DND-41 (cell line): ENCODE results near the gene CIBAR2.

Source experiments
- ATAC-seq: fragments of 200-7000 bp; cut with Tn5 transposase; 3 replicates; pipeline ENCODE4 v1.9.1; 2021; ENCODE audit warnings: low read depth; ENCODE audit not compliant: insufficient read depth
- DNase-seq: peaks from one replicate; pipeline ENCODE4 v3.0.0-alpha.2; 2020
- H2AFZ ChIP-seq: 2 replicates; pipeline ENCODE4 v1.6.0; 2012; ENCODE audit warnings: low read depth, low read length
- H3K27ac ChIP-seq: 2 replicates; pipeline ENCODE4 v1.5.1; 2012; ENCODE audit warnings: low read length, inconsistent platforms
- H3K27me3 ChIP-seq: fragments of 200-600 bp; sonication (generic); 2 replicates; pipeline ENCODE4 v1.6.0; 2012; ENCODE audit warnings: low read length, mild to moderate bottlenecking, inconsistent platforms; ENCODE audit not compliant: insufficient read depth, poor library complexity
- H3K36me3 ChIP-seq: 2 replicates; pipeline ENCODE4 v1.5.1; 2012; ENCODE audit warnings: low read length, inconsistent platforms; ENCODE audit not compliant: insufficient read depth
- H3K4me1 ChIP-seq: 2 replicates; pipeline ENCODE4 v1.5.1; 2012; ENCODE audit warnings: mild to moderate bottlenecking, low read length; ENCODE audit not compliant: insufficient read depth
- H3K4me2 ChIP-seq: 2 replicates; pipeline ENCODE4 v1.6.0; 2012; ENCODE audit warnings: mild to moderate bottlenecking, moderate library complexity, low read length, inconsistent platforms; ENCODE audit not compliant: insufficient read depth
- H3K4me3 ChIP-seq, 2 experiments: fragments of 200-600 bp in 1 of 2; shearing (Covaris generic) in 1 of 2; 2 replicates each; pipeline ENCODE4 v1.5.1; 2012 to 2016; ENCODE audit warnings: inconsistent platforms in 2 of 2, low read length in 2 of 2, mild to moderate bottlenecking in 2 of 2, low read depth in 1 of 2, moderate library complexity in 1 of 2
- H3K79me2 ChIP-seq: 2 replicates; pipeline ENCODE4 v1.6.0; 2012; ENCODE audit warnings: low read length, inconsistent platforms; ENCODE audit not compliant: insufficient read depth
- H3K9ac ChIP-seq: 2 replicates; pipeline ENCODE4 v1.6.0; 2012; ENCODE audit warnings: low read depth, mild to moderate bottlenecking, inconsistent platforms, low read length, moderate library complexity
- H3K9me3 ChIP-seq: 2 replicates; pipeline ENCODE4 v1.5.1; 2012; ENCODE audit warnings: low read length, moderate library complexity, mild to moderate bottlenecking, inconsistent platforms; ENCODE audit not compliant: insufficient read depth, severe bottlenecking
- H4K20me1 ChIP-seq: 2 replicates; pipeline ENCODE4 v1.6.0; 2012; ENCODE audit warnings: low read length; ENCODE audit not compliant: insufficient read depth
- EZH2 ChIP-seq: IDR thresholded peaks from 3 replicates; pipeline ENCODE4 v1.6.1; 2012; ENCODE audit warnings: borderline replicate concordance, low read depth, mild to moderate bottlenecking, moderate library complexity, low read length, inconsistent platforms; ENCODE audit not compliant: severe bottlenecking
- TF ChIP-seq, protein P1 (sequence below): IDR thresholded peaks from 2 replicates; pipeline ENCODE4 v1.5.1; 2012; ENCODE audit warnings: borderline replicate concordance, low read length, moderate library complexity, mild to moderate bottlenecking; ENCODE audit not compliant: poor library complexity, severe bottlenecking; ENCODE audit errors: extremely low read depth

Gene CIBAR2

DNA sequence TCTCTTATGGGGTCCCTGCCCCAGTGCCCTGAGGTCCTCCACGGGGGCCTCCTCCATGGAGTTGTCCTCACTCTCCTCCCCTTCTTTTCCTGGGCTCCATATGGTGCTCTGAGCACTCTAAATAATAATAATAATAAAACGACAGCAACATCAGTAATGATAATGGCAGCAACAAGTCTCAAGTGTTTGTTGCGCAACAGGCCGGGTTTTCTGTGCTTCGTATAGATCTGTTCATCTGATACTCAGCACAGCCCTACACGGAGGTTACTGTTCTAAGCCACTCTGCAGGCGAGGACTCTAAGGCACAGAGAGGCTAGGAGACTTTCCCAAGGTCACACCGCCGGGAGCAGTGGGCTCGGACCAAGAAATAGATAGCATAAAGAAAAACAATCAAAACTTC, 13.7 kb downstream of the CIBAR2 start:
- Histone ChIP-seq H3K79me2 (no peaks in the 10 kb centered on the region), H3K27ac (no peak overlapping the region), H4K20me1 (no peaks in the 10 kb centered on the region), H3K4me1 (no peaks in the 10 kb centered on the region), H3K4me3 (no peak overlapping the region), H3K36me3 (no peaks in the 10 kb centered on the region), H2AFZ (no peak overlapping the region), H3K9me3 (no peaks in the 10 kb centered on the region), H3K27me3 (no peaks in the 10 kb centered on the region), H3K4me2 (no peak overlapping the region), H3K9ac (no peak overlapping the region)
- ATAC-seq (no peak), DNase-seq (no peak)
- TF ChIP-seq, protein P1, sequence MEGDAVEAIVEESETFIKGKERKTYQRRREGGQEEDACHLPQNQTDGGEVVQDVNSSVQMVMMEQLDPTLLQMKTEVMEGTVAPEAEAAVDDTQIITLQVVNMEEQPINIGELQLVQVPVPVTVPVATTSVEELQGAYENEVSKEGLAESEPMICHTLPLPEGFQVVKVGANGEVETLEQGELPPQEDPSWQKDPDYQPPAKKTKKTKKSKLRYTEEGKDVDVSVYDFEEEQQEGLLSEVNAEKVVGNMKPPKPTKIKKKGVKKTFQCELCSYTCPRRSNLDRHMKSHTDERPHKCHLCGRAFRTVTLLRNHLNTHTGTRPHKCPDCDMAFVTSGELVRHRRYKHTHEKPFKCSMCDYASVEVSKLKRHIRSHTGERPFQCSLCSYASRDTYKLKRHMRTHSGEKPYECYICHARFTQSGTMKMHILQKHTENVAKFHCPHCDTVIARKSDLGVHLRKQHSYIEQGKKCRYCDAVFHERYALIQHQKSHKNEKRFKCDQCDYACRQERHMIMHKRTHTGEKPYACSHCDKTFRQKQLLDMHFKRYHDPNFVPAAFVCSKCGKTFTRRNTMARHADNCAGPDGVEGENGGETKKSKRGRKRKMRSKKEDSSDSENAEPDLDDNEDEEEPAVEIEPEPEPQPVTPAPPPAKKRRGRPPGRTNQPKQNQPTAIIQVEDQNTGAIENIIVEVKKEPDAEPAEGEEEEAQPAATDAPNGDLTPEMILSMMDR, result no peak
- no peak for TF ChIP-seq EZH2

DNA sequence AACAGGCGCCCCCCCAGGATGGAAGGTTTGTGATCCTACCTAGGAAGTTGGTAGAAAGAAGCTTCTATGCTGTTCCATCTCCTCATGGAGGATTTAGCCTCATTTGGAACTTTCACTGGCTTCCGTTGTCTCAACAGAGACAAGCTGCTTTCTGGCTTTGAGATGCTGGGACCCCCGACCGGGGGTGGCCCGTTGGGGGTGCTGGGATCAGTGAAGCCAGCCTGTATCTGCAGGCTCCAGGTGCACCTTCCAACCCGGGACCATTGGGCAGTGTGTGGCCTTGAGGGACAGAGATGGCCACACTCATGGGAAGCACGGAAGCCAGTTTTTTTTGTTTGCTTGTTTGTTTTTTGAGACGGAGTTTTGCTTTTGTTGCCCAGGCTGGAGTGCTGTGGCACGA, 15.4 kb downstream of the CIBAR2 start:
- Histone ChIP-seq H3K9me3 (no peaks in the 10 kb centered on the region), H3K4me2 (no peak overlapping the region), H3K27me3 (no peaks in the 10 kb centered on the region), H3K27ac (no peak overlapping the region), H3K79me2 (no peaks in the 10 kb centered on the region), H3K36me3 (no peaks in the 10 kb centered on the region), H4K20me1 (no peaks in the 10 kb centered on the region), H3K4me1 (no peaks in the 10 kb centered on the region), H3K4me3 (no peak overlapping the region), H3K9ac (no peak overlapping the region), H2AFZ (no peak overlapping the region)
- DNase-seq (no peak), ATAC-seq (no peak)
- no peak for TF ChIP-seq EZH2
- TF ChIP-seq, protein P1, result no peak

DNA sequence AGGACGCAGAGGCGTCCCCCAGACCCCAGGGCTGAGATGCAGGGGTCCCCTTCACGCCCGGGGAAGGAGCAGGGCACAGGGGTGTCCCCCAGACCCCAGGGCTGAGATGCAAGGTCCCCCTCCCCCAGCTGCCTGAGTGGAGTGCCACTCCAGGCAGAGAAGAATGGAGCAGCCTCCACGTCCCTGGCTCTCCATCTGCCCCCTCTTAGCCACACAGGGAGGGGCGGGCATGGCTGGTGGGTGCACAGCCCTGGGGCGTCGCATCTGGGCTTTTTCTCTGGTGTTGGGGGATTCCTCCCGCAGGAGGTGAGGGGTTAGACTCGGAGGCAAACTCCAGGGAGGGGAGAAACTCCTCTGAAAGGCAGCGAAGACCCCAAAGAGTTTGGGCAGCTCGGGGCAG, 17.5 kb downstream of the CIBAR2 start:
- Histone ChIP-seq H3K4me2 (no peak overlapping the region), H3K4me1 (no peaks in the 10 kb centered on the region), H3K9me3 (no peaks in the 10 kb centered on the region), H3K36me3 (no peaks in the 10 kb centered on the region), H4K20me1 (no peaks in the 10 kb centered on the region), H3K27me3 (no peaks in the 10 kb centered on the region), H3K27ac (no peak overlapping the region), H2AFZ (no peak overlapping the region), H3K9ac (no peak overlapping the region), H3K79me2 (no peaks in the 10 kb centered on the region), H3K4me3 (no peak overlapping the region)
- ATAC-seq, result no peak
- no peak for DNase-seq
- no peak for TF ChIP-seq EZH2

DNA sequence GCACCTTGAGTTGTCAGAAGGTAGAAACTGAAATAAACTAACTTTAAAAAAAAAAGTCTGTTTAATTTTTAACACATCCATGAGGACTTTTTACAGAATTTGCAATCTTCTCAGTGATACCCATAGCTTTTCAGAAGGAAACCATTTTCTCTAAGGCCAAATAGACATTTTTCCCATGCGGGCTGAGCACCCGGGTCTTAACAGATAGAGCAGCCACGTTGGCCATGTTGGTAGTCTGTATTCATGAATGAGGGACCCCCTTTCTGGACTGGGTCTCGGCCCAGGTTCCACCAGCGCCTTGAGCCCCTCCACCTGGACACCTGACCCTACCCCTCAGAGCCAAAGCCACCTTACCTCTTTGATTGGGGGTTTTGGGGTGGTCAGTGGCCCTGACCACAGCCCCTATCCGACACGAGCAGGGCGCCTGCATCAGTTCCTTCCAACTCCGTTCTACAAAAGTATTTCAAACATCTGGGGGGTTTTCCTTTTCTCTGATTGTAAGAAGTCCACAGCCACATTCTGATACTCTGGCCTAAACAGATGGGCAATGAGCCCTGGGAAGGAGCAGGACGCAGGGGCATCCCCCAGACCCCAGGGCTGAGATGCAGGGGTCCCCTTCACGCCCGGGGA, 18.0 kb downstream of the CIBAR2 start:
- Histone ChIP-seq H2AFZ (no peak overlapping the region), H3K4me1 (no peaks in the 10 kb centered on the region)
- no peak for ATAC-seq

More for the DNA sequence above, 18.0 kb downstream of the CIBAR2 start:
- Histone ChIP-seq H3K4me2 (no peak overlapping the region), H3K9me3 (no peaks in the 10 kb centered on the region), H3K27ac (no peak overlapping the region), H3K79me2 (no peaks in the 10 kb centered on the region), H3K27me3 (no peaks in the 10 kb centered on the region), H3K36me3 (no peaks in the 10 kb centered on the region), H3K9ac (no peak overlapping the region), H3K4me3 (no peak overlapping the region), H4K20me1 (no peaks in the 10 kb centered on the region)
- DNase-seq, result no peak
- TF ChIP-seq EZH2, result no peak
- TF ChIP-seq, protein P1, result no peak
